GM23338 (cell line): ENCODE data around the gene ZCCHC24. TPM values are rescaled to one million over a fixed set of nuclear protein-coding genes. Genes with fewer than 3 reads are reported as not detected.

Experiments
- ATAC-seq: fragments of 200-7000 bp; cut with Tn5 transposase; 3 replicates; pipeline ENCODE4 v1.9.1; 2020
- DNase-seq: peaks from one replicate; pipeline ENCODE4 v3.0.0-alpha.2; 2015; ENCODE audit warnings: low spot score
- H2AFZ ChIP-seq: fragments of 200-600 bp; sonication (generic); 2 replicates; pipeline ENCODE4 v1.8.0; 2016; ENCODE audit warnings: antibody characterized with exemption, mild to moderate bottlenecking, moderate library complexity
- H3F3A ChIP-seq: fragments of 200-600 bp; sonication (generic); replicated peaks from 2 replicates; pipeline ENCODE4 v1.8.0; 2017; ENCODE audit warnings: antibody characterized with exemption, mixed run types, low read depth
- H3K27ac ChIP-seq: fragments of 200-600 bp; sonication (generic); 2 replicates; pipeline ENCODE4 v1.6.1; 2016; ENCODE audit warnings: low read depth
- H3K27me3 ChIP-seq: fragments of 200-600 bp; sonication (generic); 2 replicates; pipeline ENCODE4 v1.8.0; 2016; ENCODE audit warnings: mild to moderate bottlenecking, mixed run types, moderate library complexity; ENCODE audit not compliant: insufficient read depth
- H3K36me3 ChIP-seq: fragments of 200-600 bp; sonication (generic); 2 replicates; pipeline ENCODE4 v1.8.0; 2016; ENCODE audit warnings: mild to moderate bottlenecking; ENCODE audit not compliant: insufficient read depth
- H3K4me1 ChIP-seq: fragments of 200-600 bp; sonication (generic); 2 replicates; pipeline ENCODE4 v1.8.0; 2016; ENCODE audit warnings: mild to moderate bottlenecking, moderate library complexity; ENCODE audit not compliant: insufficient read depth
- H3K4me2 ChIP-seq: fragments of 200-600 bp; sonication (generic); 2 replicates; pipeline ENCODE4 v1.7.1; 2017; ENCODE audit warnings: mixed run types
- H3K4me3 ChIP-seq: fragments of 200-600 bp; sonication (generic); 2 replicates; pipeline ENCODE4 v1.6.1; 2016; ENCODE audit warnings: mixed run types
- H3K79me2 ChIP-seq: fragments of 200-600 bp; sonication (generic); replicated peaks from 2 replicates; pipeline ENCODE4 v1.8.0; 2017; ENCODE audit warnings: mild to moderate bottlenecking; ENCODE audit not compliant: insufficient read depth
- H3K9me2 ChIP-seq: fragments of 200-600 bp; sonication (generic); 2 replicates; pipeline ENCODE4 v1.8.0; 2017; ENCODE audit not compliant: insufficient read depth
- H4K20me1 ChIP-seq: fragments of 200-600 bp; sonication (generic); replicated peaks from 2 replicates; pipeline ENCODE4 v1.8.0; 2017; ENCODE audit warnings: mild to moderate bottlenecking; ENCODE audit not compliant: insufficient read depth
- H3K27ac Mint-ChIP-seq: 2 replicates; pipeline ENCODE4 v1.8.0; 2020; ENCODE audit warnings: inconsistent platforms, mild to moderate bottlenecking, moderate library complexity, mixed read lengths
- H3K27me3 Mint-ChIP-seq: 3 replicates; pipeline ENCODE4 v1.8.0; 2022; ENCODE audit warnings: low read depth, mild to moderate bottlenecking, moderate library complexity, mixed read lengths, inconsistent platforms; ENCODE audit not compliant: insufficient read depth, poor library complexity
- H3K36me3 Mint-ChIP-seq: 3 replicates; pipeline ENCODE4 v1.8.0; 2021; ENCODE audit warnings: low read depth, mild to moderate bottlenecking, inconsistent platforms, moderate library complexity, mixed read lengths
- H3K4me1 Mint-ChIP-seq: 3 replicates; pipeline ENCODE4 v1.8.0; 2020; ENCODE audit warnings: mild to moderate bottlenecking, inconsistent platforms, mixed read lengths
- H3K4me3 Mint-ChIP-seq: 3 replicates; pipeline ENCODE4 v1.8.0; 2021; ENCODE audit warnings: moderate library complexity, mild to moderate bottlenecking, inconsistent platforms, mixed read lengths
- H3K9me3 Mint-ChIP-seq: 3 replicates; pipeline ENCODE4 v1.8.0; 2020; ENCODE audit warnings: moderate library complexity, mild to moderate bottlenecking, inconsistent platforms, mixed read lengths
- ETS1 ChIP-seq: IDR thresholded peaks from 2 replicates; pipeline ENCODE4 v1.6.1; 2016; ENCODE audit warnings: antibody characterized with exemption
- EZH2 ChIP-seq: fragments of 200-600 bp; sonication (generic); IDR thresholded peaks from one replicate; pipeline ENCODE4 v1.8.0; 2017; ENCODE audit warnings: antibody characterized with exemption, mild to moderate bottlenecking, low read depth; ENCODE audit not compliant: unreplicated experiment
- EZH2phosphoT487 ChIP-seq: fragments of 200-600 bp; sonication (generic); IDR thresholded peaks from one replicate; pipeline ENCODE4 v1.8.1; 2018; ENCODE audit warnings: antibody characterized with exemption; ENCODE audit not compliant: unreplicated experiment
- JUNB ChIP-seq: IDR thresholded peaks from one replicate; pipeline ENCODE4 v1.6.1; 2016; ENCODE audit warnings: antibody characterized with exemption; ENCODE audit not compliant: unreplicated experiment
- NANOG ChIP-seq: IDR thresholded peaks from 2 replicates; pipeline ENCODE4 v1.6.1; 2016; ENCODE audit warnings: antibody characterized with exemption, borderline replicate concordance
- REST ChIP-seq: IDR thresholded peaks from one replicate; pipeline ENCODE4 v1.6.1; 2018; ENCODE audit warnings: antibody characterized with exemption; ENCODE audit not compliant: unreplicated experiment
- STAT1 ChIP-seq: IDR thresholded peaks from one replicate; pipeline ENCODE4 v1.6.1; 2016; ENCODE audit warnings: antibody characterized with exemption; ENCODE audit not compliant: unreplicated experiment
- ZNF114 ChIP-seq: fragments of 250-450 bp; sonication (Bioruptor Pico); IDR thresholded peaks from 2 replicates; pipeline ENCODE4 v1.5.0; 2020; ENCODE audit warnings: mild to moderate bottlenecking, moderate library complexity
- polyA plus RNA-seq: library from polyadenylated mRNA; unstranded; fragments of >200 nt; fragmentation: Nextera tagmentation; extraction: Ambion mirVana; gene quantifications from 2 replicates; pipeline ENCODE4 v1.2.1, GENCODE V29; 2016
- total RNA-seq: library from RNA; depleted of rRNA; stranded (reverse); fragments of >200 nt; shearing (Covaris generic); gene quantifications from 2 replicates; pipeline ENCODE4 v1.2.3, GENCODE V29; 2014
- TF ChIP-seq, protein P1 (sequence below), 2 experiments: fragments of 200-600 bp in 1 of 2; sonication (generic) in 1 of 2; conservative IDR thresholded peaks; 2 replicates each; pipeline versions ENCODE4 v1.5.1 to v1.6.1; 2016 to 2017; ENCODE audit warnings: antibody characterized with exemption in 2 of 2, low read depth in 2 of 2, mild to moderate bottlenecking in 2 of 2, moderate library complexity in 1 of 2

ZCCHC24 gene
- total and polyA plus RNA-seq, 2 experiments from 2014 or later, result 2.0 to 10.1 TPM

DNA sequence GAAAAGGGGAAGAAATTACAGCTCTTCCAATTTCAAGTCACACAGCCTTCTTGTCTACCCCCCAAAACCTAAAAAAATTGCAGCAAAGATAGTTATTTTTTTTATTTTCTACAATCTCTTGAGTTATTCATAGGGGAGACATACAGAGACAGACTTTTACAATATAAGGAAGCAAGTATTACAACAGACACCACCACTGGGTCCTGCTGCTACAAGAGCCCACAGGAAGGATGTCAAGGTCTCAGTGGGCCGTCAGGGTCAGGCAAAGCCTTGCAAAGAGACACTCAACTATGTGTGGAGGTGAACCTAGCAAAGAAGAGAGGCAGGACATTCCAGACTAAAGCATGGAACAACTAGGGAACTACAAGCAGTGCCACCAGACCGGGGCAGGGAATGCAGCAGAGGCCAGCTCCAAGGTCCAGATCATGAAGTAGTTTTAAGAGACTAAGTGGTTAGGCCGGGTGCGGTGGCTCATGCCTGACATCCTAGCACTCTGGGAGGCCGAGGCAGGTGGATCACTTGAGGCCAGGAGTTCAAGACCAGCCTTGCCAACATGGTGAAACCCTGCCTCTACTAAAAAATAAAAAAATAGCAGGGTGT is 28.2 kb upstream of the ZCCHC24 start (continued):
- TF ChIP-seq REST (no peak), EZH2 (no peak), NANOG (no peak), ETS1 (no peak), JUNB (no peak), ZNF114 (CRISPR knock-in tag) (no peak), EZH2phosphoT487 (no peak)
- TF ChIP-seq, protein P1, sequence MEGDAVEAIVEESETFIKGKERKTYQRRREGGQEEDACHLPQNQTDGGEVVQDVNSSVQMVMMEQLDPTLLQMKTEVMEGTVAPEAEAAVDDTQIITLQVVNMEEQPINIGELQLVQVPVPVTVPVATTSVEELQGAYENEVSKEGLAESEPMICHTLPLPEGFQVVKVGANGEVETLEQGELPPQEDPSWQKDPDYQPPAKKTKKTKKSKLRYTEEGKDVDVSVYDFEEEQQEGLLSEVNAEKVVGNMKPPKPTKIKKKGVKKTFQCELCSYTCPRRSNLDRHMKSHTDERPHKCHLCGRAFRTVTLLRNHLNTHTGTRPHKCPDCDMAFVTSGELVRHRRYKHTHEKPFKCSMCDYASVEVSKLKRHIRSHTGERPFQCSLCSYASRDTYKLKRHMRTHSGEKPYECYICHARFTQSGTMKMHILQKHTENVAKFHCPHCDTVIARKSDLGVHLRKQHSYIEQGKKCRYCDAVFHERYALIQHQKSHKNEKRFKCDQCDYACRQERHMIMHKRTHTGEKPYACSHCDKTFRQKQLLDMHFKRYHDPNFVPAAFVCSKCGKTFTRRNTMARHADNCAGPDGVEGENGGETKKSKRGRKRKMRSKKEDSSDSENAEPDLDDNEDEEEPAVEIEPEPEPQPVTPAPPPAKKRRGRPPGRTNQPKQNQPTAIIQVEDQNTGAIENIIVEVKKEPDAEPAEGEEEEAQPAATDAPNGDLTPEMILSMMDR (conservative IDR thresholded peaks at IDR 0.05; ENCODE audit: low read depth in 2 of 2), result no peak

GRCh38 chr10:79472951-79473350 is 27.5 kb upstream of the ZCCHC24 start:
- Histone ChIP-seq H3K27ac (no peak overlapping the region), H3K79me2 (no peaks in the 10 kb centered on the region), H3K4me1 (no peaks in the 10 kb centered on the region), H3K9me2 (no peaks in the 10 kb centered on the region), H3K27me3 (no peaks in the 10 kb centered on the region), H3K36me3 (no peaks in the 10 kb centered on the region), H3F3A (no peaks in the 10 kb centered on the region), H3K4me3 (no peak overlapping the region), H3K4me2 (no peak overlapping the region), H4K20me1 (no peaks in the 10 kb centered on the region), H2AFZ (no peak overlapping the region)
- Mint-ChIP-seq H3K27me3 (peaks cover 4% of the 10 kb centered on the region), H3K4me1 (no peaks in the 10 kb centered on the region; the same call in 2 of the 3 replicates), H3K9me3 (no peaks in the 10 kb centered on the region), H3K27ac (no peak overlapping the region), H3K4me3 (no peak overlapping the region), H3K36me3 (no peaks in the 10 kb centered on the region)
- ATAC-seq, result no peak
- TF ChIP-seq STAT1 (no peak), REST (no peak)
- no peak for DNase-seq
